Hepatocyte (in vitro differentiated cells): Measurements from ENCODE around the gene ZNF350. TPM values are rescaled to one million over a fixed set of nuclear protein-coding genes. Genes with fewer than 3 reads are reported as not detected.
"Not testable (repeated sequence)": the region's sequence is repeated elsewhere in the genome, so short reads cannot be mapped to it uniquely, and the experiment has no call there.

Experiments
- DNase-seq: peaks from one replicate; pipeline ENCODE4 v3.0.0-alpha.2; 2016; ENCODE audit warnings: low spot score
- H2AFZ ChIP-seq: fragments of 200-600 bp; sonication (generic); 2 replicates; pipeline ENCODE4 v1.6.0; 2016; ENCODE audit warnings: antibody characterized with exemption, mild to moderate bottlenecking
- H3K27ac ChIP-seq: fragments of 200-600 bp; sonication (generic); 2 replicates; pipeline ENCODE4 v1.5.1; 2016; ENCODE audit warnings: mild to moderate bottlenecking
- H3K27me3 ChIP-seq: fragments of 200-600 bp; sonication (generic); 2 replicates; pipeline ENCODE4 v1.6.1; 2016
- H3K36me3 ChIP-seq: fragments of 200-600 bp; sonication (generic); replicated peaks from 2 replicates; pipeline ENCODE4 v1.5.1; 2016; ENCODE audit warnings: low read depth; ENCODE audit not compliant: insufficient read depth
- H3K4me1 ChIP-seq: fragments of 200-600 bp; sonication (generic); 2 replicates; pipeline ENCODE4 v1.5.1; 2016; ENCODE audit warnings: mild to moderate bottlenecking, moderate library complexity; ENCODE audit not compliant: insufficient read depth
- H3K4me2 ChIP-seq: fragments of 200-600 bp; sonication (generic); 2 replicates; pipeline ENCODE4 v1.6.0; 2016
- H3K4me3 ChIP-seq: fragments of 200-600 bp; sonication (generic); 2 replicates; pipeline ENCODE4 v1.5.1; 2016; ENCODE audit warnings: mild to moderate bottlenecking
- H3K79me2 ChIP-seq: fragments of 200-600 bp; sonication (generic); 2 replicates; pipeline ENCODE4 v1.6.0; 2017; ENCODE audit warnings: mild to moderate bottlenecking
- H3K9me2 ChIP-seq: fragments of 200-600 bp; sonication (generic); replicated peaks from 2 replicates; pipeline ENCODE4 v1.6.0; 2017; ENCODE audit warnings: mild to moderate bottlenecking; ENCODE audit not compliant: insufficient read depth
- H3K9me3 ChIP-seq: fragments of 200-600 bp; sonication (generic); 2 replicates; pipeline ENCODE4 v1.5.1; 2016; ENCODE audit warnings: low read depth, mild to moderate bottlenecking
- H4K20me1 ChIP-seq: fragments of 200-600 bp; sonication (generic); 2 replicates; pipeline ENCODE4 v1.6.0; 2016; ENCODE audit warnings: mild to moderate bottlenecking; ENCODE audit not compliant: insufficient read depth, poor library complexity, severe bottlenecking
- EZH2 ChIP-seq: fragments of 200-600 bp; sonication (generic); IDR thresholded peaks from 2 replicates; pipeline ENCODE4 v1.6.1; 2016; ENCODE audit warnings: antibody characterized with exemption, mild to moderate bottlenecking, borderline replicate concordance
- EZH2phosphoT487 ChIP-seq: fragments of 200-600 bp; sonication (generic); IDR thresholded peaks from one replicate; pipeline ENCODE4 v1.6.1; 2018; ENCODE audit warnings: antibody characterized with exemption, mild to moderate bottlenecking, low read depth, moderate library complexity; ENCODE audit not compliant: unreplicated experiment, severe bottlenecking
- WGBS: methylation state at CpG from one replicate; pipeline ENCODE4 v1.1.6; 2016; ENCODE audit warnings: low lambda C conversion rate; ENCODE audit errors: missing lambda C conversion rate; 5-methylcytosine and 5-hydroxymethylcytosine counted together
- polyA plus RNA-seq: library from polyadenylated mRNA; unstranded; fragments of >200 nt; fragmentation: Nextera tagmentation; extraction: Ambion mirVana; gene quantifications from 2 replicates; pipeline ENCODE4 v1.2.1, GENCODE V29; 2016
- total RNA-seq: library from RNA; depleted of rRNA; stranded (reverse); fragments of >200 nt; gene quantifications from 2 replicates; pipeline ENCODE4 v1.2.3, GENCODE V29; 2014
- TF ChIP-seq, protein P1 (sequence below): fragments of 200-600 bp; sonication (generic); IDR thresholded peaks from 2 replicates; pipeline ENCODE4 v1.5.1; 2016; ENCODE audit warnings: antibody characterized with exemption, mild to moderate bottlenecking; ENCODE audit not compliant: poor library complexity

Gene ZNF350
- total and polyA plus RNA-seq, 2 experiments from 2014 or later = 4.3 to 5.0 TPM

GRCh38 chr19:51959791-51960190, 26.8 kb downstream of the ZNF350 start:
- no peak for DNase-seq
- Histone ChIP-seq H4K20me1 (no peaks in the 10 kb centered on the region), H3K79me2 (no peaks in the 10 kb centered on the region), H3K4me2 (no peak overlapping the region), H3K27me3 (no peaks in the 10 kb centered on the region), H3K4me1 (peaks cover 6% of the 10 kb centered on the region), H3K27ac (peak overlapping the region; percentile 85), H3K4me3 (no peak overlapping the region), H3K9me3 (peaks cover 8% of the 10 kb centered on the region), H2AFZ (no peak overlapping the region), H3K9me2 (no peaks in the 10 kb centered on the region), H3K36me3 (no peaks in the 10 kb centered on the region)
- TF ChIP-seq EZH2phosphoT487 = no peak
- TF ChIP-seq EZH2 = no peak
- TF ChIP-seq, protein P1, sequence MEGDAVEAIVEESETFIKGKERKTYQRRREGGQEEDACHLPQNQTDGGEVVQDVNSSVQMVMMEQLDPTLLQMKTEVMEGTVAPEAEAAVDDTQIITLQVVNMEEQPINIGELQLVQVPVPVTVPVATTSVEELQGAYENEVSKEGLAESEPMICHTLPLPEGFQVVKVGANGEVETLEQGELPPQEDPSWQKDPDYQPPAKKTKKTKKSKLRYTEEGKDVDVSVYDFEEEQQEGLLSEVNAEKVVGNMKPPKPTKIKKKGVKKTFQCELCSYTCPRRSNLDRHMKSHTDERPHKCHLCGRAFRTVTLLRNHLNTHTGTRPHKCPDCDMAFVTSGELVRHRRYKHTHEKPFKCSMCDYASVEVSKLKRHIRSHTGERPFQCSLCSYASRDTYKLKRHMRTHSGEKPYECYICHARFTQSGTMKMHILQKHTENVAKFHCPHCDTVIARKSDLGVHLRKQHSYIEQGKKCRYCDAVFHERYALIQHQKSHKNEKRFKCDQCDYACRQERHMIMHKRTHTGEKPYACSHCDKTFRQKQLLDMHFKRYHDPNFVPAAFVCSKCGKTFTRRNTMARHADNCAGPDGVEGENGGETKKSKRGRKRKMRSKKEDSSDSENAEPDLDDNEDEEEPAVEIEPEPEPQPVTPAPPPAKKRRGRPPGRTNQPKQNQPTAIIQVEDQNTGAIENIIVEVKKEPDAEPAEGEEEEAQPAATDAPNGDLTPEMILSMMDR = no peak
- 85% methylated on average over 4 of the region's 4 CpGs for WGBS

DNA sequence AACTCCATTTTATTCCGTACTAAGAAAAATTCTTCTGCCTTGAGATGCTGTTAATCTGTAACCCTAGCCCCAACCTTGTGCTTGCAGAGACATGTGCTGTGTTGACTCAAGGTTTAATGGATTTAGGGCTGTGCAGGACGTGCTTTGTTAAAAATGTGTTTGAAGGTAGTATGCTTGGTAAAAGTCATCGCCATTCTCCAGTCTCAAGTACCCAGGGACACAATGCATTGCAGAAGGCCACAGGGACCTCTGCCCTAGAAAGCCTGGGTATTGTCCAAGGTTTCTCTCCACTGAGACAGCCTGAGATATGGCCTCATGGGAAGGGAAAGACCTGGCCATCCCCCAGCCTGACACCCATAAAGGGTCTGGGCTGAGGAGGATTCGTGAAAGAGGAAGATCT, 28.8 kb downstream of the ZNF350 start:
- DNase-seq, H3K4me2 ChIP-seq, H2AFZ ChIP-seq, H3K27me3 ChIP-seq, H3K36me3 ChIP-seq, H3K27ac ChIP-seq, H3K79me2 ChIP-seq, H3K4me3 ChIP-seq, H3K9me3 ChIP-seq, H3K9me2 ChIP-seq, H3K4me1 ChIP-seq, H4K20me1 ChIP-seq: not testable (repeated sequence)
- 52% methylated on average over 4 of the region's 4 CpGs for WGBS

DNA sequence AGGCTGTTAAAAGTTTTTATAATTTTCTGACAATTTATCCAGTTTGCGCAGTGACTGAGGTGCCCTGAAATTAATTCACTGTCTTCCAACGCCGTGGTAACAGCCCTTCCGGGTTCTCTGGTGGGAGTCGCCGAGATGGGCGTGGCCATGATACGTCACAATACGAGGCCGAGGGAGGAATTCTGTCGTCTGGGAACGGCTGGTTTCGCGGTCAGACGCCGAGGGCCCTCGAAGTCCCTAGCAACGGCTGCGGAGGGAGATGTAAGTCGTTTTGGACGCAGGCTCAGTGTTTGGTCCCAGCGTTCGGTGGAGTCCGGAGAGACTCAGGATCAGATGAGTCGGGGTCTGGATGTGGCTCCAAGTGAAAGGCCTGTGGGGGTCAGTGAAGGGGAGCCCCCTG, 37.7 kb downstream of the ZNF350 start:
- no peak overlapping the region for H3K4me3 ChIP-seq
- no peaks in the 10 kb centered on the region for H3K9me2 ChIP-seq
- no peaks in the 10 kb centered on the region for H3K27me3 ChIP-seq
- no peaks in the 10 kb centered on the region for H4K20me1 ChIP-seq
- H3K4me1 ChIP-seq = no peaks in the 10 kb centered on the region
- H3K79me2 ChIP-seq = no peaks in the 10 kb centered on the region
- DNase-seq = no peak
- H3K4me2 ChIP-seq = no peak overlapping the region
- WGBS = 96% methylated on average over 25 of the region's 25 CpGs
- no peak overlapping the region for H3K27ac ChIP-seq
- peaks cover 18% of the 10 kb centered on the region for H3K36me3 ChIP-seq
- TF ChIP-seq EZH2 (no peak), EZH2phosphoT487 (no peak)
- TF ChIP-seq, protein P1 = no peak
- no peak overlapping the region for H2AFZ ChIP-seq
- H3K9me3 ChIP-seq = peaks cover 32% of the 10 kb centered on the region

- Histone ChIP-seq H2AFZ (no peak overlapping the region), H3K4me3 (no peak overlapping the region), H4K20me1 (no peaks in the 10 kb centered on the region), H3K9me3 (peaks cover 55% of the 10 kb centered on the region), H3K9me2 (no peaks in the 10 kb centered on the region), H3K36me3 (peaks cover 31% of the 10 kb centered on the region), H3K4me1 (no peaks in the 10 kb centered on the region), H3K79me2 (no peaks in the 10 kb centered on the region), H3K4me2 (no peak overlapping the region), H3K27me3 (no peaks in the 10 kb centered on the region), H3K27ac (no peak overlapping the region)
- TF ChIP-seq, protein P1 = no peak
- TF ChIP-seq EZH2phosphoT487 (no peak), EZH2 (no peak)
- DNase-seq = no peak
- 96% methylated on average over 1 of the region's 1 CpG for WGBS
These were observed 40.0 kb downstream of the ZNF350 start for GRCh38 chr19:51946602-51947001.
